Measurements from ENCODE around the gene WDR70.
"Not testable (repeated sequence)": the region's sequence is repeated elsewhere in the genome, so short reads cannot be mapped to it uniquely, and the experiment has no call there.

The WDR70 gene

DNA sequence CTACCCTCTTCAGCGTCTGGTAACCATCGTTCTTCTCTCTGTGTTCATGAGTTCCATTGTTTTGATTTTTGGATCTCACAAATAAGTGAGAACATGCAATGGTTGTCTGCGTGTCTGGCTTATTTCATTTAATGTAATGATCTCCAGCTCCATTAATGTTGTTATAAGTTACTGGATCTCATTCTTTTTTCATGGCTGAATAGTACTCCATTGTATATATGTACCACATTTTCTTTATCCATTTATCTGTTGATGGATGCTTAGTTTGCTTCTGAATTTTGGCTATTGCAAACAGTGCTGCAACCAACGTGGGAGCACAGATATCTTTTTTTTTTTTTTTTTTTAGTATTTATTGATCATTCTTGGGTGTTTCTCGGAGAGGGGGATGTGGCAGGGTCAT is 139.2 kb downstream of the WDR70 start:
- not testable (repeated sequence) for DNase-seq

DNA sequence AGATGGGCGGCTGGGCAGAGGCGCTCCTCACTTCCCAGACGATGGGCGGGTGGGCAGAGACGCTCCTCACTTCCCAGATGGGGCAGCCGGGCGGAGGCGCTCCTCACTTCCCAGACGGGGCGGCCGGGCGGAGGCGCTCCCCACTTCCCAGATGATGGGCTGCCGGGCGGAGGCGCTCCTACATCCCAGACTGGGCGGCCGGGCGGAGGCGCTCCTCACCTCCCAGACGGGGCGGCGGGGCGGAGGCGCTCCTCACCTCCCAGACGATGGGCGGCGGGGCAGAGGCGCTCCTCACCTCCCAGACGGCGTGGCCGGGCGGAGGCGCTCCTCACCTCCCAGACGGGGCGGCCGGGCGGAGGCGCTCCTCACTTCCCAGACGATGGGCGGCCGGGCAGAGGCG is 140.2 kb downstream of the WDR70 start:
- DNase-seq, result no peak

DNA sequence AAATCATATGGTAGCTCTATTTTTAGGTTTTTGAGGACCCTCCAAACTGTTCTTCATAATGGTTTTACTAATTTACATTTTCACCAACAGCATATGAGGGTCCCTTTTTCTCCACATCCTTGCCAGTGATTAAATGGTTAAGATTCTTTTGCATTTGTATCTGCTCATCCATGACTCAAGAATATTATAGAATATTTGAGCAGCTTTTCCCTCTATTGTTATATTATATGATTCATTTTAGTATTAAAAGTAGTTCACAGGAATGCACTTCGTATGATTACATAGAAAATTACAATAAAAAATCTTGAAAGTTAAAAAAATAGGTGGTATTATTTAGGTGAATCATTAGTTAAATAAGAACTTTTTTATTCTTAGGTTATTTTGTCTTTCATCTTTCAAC is 140.7 kb downstream of the WDR70 start:
- DNase-seq, result no peak

DNA sequence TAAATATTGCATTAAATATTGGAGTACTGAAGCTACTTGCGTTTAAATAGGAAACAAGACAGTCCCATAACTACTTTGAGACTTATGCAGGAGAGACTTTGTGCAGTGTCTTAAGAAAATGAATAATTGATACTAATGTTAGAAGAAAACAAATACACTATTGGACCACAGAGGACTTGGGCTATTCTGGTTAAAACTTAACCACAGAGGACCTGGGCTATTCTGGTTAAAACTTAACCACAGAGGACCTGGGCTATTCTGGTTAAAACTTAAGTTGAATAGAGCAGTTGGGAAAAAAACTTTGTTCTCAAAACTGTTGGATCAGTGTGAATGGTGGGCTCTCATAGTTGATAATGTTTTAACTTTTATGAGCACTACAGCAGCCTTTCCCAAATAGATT is 141.7 kb downstream of the WDR70 start:
- no peak for DNase-seq

DNA sequence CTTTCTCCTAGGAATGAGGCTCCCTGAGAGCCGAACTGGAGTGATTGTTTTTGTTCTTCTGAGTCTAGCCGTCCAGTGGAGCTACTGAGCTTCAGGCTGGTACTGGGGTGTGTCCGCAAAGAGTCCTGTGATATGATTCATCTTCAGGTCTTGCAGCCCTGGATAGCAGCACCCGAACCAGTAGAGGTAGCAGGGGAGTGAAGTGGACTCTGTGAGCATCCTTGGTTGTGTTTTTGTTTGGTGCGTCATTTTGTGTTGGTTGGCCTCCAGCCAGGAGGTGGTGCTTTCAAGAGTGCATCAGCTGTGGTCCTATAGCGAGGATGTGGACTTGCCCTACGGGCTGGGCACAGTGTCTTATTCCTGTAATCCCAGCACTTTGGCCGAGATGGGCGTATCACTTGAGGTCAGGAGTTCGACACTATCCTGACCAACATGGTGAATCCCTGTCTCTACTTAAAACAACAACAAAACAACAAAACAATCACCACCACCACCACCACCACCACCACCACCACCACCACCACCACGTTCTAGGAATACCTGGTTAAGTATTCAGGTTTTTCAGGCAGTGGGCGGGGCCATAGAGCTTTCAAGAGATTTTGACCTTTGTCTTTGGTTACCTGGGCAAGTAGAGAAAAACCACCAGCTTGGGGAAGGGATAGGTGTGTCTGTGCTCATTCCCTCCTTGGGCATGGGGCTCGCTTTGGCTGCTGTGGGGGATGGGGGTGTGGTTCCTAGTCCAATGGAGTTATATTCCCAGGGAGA is 154.0 kb downstream of the WDR70 start:
- no peak for DNase-seq

GRCh38 chr5:37533851-37534250 is 154.7 kb downstream of the WDR70 start:
- no peak for DNase-seq

GRCh38 chr5:37539459-37539858 is 160.3 kb downstream of the WDR70 start:
- no peak for DNase-seq

DNA sequence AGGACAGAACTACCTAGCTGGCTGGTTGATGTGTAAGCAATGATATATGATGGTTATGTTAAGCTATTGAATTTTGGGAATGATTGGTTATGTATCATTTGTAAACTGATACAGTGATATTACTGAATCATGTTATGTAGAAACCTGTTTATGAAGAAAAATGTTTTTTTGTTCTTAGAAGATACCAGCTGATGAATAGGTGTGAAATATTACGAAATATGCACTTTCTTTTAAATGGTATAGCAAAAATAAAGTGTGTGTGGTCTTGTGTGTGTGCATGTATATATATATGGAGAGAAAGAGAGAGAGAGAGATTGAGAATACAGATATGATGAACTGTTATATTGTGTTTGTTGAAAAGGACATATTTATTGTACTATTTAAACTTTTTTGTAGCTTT is 164.1 kb downstream of the WDR70 start:
- DNase-seq, result no peak

DNA sequence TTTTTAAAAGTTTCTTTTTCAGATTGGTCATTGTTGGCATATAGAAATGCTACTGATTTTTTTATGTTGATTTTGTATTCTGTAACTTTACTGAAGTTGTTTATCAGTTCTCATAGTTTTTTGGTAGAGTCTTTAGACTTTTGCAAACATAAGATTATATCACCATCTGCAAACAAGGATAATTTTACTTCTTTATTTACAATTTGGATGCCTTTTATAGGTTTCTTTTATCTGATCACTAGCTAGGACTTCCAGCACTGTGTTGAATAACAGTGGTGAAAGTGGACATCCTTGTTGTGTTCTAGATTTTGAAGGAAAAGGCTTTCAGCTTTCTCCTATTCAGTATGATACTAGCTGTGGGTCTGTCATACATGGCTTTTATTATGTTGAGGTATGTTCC is 170.3 kb downstream of the WDR70 start:
- DNase-seq, result no peak

- no peak for DNase-seq
Measured at GRCh38 chr5:37552161-37552560, 173.0 kb downstream of the WDR70 start.

DNA sequence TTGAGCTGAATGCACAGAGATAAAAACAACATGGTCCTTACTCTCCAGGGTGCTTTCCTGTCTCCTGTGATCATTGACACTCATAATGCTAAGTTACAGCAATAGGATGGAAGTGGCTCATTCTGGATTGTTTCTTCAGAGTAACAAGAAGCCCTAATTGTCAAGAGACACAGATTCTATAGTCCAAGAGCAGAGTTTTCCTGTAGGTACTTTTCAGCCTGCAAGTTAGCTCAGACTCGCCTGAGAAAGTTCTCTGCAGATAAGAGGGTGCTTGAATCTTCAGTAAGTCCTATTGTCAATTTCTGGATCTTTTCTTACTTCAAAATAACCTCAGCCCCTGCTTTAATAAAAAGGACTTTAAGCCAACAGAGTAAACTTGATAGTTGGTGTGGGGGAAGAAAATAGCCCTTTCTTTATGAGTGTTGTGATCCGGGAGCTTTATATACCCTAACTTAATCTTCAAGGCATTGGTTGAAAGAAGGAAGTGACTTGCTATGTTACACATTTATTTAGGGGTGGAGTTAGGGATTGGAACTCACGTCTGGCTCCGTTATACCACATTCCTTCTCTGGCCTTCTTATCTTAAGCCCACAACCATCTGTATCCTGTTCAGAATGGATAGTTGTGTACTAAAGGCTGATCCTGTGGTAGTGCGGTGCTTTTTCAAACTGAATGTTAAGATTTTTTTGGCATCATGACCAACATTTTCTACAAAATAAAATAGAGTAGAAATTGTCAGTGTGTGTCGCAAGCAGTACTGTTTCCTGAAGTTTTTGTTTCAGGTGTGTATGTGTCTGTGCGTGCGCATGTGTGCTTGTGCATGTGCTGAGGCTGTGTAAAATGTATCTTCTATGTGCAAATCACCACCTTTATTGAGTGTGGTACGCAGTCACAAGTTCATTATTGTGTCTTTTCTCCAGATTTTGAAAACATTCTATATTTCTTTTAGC is 173.9 kb downstream of the WDR70 start:
- no peak for DNase-seq

GRCh38 chr5:37553720-37554404 is 174.7 kb downstream of the WDR70 start:
- DNase-seq, result no peak

GRCh38 chr5:37554405-37554739 is 175.3 kb downstream of the WDR70 start:
- no peak for DNase-seq

GRCh38 chr5:37554938-37555337 is 175.8 kb downstream of the WDR70 start:
- DNase-seq, result no peak

DNA sequence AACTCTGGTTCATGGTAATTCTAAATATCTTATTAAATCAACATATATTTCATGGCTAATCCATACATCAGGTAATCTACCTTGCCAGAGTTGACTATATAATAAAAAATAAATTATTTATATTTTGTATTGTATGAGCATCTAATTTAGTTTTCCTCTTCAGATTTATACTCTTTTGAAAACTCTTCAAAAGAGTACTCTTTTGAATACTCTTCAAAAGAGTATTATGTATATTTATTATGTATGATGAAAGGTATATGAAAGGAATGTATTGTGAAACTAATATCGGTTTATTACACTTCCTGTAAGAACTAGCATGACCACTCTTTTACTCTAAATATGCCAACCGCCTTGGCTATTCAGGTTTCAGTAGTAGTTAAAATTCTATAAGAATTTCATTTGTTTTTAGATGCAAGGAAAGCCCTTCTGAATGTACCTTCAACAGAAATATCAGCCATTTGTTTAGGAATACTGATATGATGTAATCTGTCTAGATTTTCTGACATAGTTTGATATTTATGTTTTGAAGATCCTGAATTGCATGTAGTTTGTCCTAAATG is 178.7 kb downstream of the WDR70 start:
- no peak for DNase-seq

DNA sequence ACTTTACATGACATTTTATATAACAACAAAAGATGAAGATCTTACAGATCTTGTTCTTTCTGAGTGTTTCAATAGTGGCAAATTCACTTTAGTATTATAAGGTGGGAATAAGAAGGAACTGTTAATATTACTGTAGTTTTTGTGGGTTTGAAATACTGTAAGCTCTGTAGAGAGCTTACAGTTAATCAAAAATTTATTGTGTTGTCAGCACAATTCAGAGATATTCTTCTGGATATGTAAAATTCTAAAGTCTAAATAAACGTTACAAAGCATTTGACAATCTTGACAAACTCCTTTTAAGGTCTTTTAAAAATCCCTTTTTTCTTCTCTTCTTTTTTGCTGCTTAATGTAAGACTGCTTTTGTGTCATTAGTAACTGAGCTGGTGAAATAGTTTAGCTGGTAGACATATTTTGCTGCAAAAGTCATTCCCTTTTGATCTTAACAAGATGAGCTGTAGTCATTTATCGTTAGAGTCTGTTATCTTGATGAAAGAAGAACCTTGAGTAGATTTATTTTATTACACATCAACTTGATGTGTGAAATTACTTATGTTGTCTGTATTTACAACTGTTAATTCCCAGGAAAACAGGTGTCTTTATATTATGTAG is 186.0 kb downstream of the WDR70 start:
- no peak for DNase-seq

- DNase-seq, result no peak
Measured at GRCh38 chr5:37567566-37567965, 188.4 kb downstream of the WDR70 start.

GRCh38 chr5:37568018-37568753 is 189.1 kb downstream of the WDR70 start:
- DNase-seq, result no peak

- no peak for DNase-seq
Measured at GRCh38 chr5:37568893-37569292, 189.8 kb downstream of the WDR70 start.

DNA sequence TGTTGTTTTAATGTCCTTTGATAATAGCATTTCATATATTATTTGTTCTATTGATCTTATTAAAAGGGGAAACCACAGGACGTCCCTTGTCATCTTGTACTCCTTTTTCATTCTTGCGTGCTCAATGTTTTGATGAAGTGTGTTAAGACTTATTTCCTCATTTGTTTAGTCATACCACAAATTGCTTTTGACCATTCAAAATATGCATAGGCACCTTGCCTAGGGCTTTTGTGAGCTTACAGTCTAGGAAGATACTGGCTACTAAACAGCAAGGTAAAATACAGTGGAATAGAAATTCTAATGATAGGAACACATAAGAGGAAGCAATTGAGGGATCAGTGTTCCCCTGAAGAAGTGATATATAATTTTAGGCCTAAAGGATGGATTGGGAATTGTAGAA is 190.3 kb downstream of the WDR70 start:
- no peak for DNase-seq

DNA sequence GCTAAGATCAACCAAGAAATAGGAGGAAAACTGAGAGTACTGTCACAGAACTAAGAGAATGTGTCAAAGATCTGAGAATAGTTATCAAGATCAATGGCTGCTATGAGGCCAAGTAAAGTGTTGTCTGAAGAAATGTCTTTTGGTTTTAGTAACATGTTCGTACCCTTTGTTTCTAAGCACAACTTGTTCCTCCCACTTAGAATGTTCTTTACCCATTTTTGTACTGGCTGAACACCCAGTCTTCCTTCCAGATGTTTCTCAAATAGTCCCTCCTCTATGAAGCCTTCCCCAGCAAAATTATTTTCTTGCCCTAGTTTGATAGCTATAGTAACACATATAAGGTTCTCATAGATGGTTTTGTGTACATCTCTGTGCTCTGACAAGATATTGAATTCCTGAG is 191.5 kb downstream of the WDR70 start:
- no peak for DNase-seq

DNA sequence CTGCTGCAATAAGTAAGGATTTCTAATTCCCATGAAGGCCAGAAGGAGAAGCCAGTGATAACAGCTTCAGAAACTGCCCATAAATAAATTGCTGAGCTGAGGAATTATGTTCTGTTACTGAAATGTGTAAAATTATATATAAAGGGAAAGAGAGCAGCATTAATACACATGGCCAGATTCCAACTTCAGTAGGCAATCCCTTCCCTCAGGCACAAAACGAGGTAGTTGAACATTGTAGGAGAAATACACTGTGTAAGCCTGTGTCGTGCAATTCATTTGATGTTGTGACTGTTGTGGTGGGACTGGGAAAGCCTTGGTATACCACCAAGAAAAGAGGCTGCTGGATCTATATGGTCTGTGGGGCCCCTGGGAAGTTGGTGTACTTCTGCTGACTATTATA is 192.9 kb downstream of the WDR70 start:
- no peak for DNase-seq
